Activated naive CD4-positive, alpha-beta T cell (primary cell): ENCODE measurements around the gene RFPL4A.
"Not testable (repeated sequence)": the region's sequence is repeated elsewhere in the genome, so short reads cannot be mapped to it uniquely, and the experiment has no call there.

Experiments used
- DNase-seq, 4 experiments: peaks; one replicate each; lab custom pipeline; 2025; lab: John Stamatoyannopoulos, UW

The RFPL4A gene

DNA sequence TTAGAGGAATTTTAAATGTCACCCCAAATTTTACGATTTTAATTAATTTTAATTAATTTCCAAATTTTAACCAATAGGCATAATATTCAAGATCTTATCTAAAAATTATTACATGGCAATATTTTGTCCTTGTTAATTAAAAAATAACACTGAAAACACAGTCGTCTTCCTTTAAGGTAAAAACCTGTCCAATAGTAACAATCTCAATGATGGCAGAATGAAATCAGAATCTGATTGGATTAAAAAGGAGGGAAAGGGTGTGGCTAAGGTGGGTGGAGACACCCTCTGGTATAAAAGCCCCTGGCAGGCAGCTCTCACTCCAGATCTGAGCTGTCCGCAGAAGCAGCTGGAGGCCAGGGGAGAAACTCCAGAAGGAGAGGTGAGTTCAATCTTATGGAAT is at the start of gene RFPL4A:
Gene RFPL4A, plus strand, starts transcription at position 301 of the 400 bp plus-strand sequence. CDS start 2,704 bp downstream, outside the sequence.
- not testable (repeated sequence) for DNase-seq

DNA sequence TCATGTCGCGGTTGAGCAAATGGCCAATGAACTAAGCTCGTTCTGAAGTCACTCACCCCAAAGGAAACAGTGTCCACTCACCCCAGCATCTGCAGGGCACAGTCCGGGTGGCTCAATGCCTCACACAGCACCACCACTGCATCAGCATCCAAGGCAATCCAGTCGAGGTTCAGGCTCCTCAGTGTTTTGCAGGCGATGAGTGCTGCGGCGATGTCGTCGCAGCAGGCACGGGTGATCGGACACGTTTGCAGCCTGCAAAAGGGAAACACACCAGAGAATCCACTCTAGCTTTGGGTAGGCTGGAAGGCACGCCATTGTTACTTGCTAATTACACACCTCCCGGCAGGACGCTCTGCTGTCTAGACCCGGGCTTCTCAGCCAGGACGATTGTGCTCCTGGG is 47.2 kb upstream of the RFPL4A start:
- DNase-seq: no peak

DNA sequence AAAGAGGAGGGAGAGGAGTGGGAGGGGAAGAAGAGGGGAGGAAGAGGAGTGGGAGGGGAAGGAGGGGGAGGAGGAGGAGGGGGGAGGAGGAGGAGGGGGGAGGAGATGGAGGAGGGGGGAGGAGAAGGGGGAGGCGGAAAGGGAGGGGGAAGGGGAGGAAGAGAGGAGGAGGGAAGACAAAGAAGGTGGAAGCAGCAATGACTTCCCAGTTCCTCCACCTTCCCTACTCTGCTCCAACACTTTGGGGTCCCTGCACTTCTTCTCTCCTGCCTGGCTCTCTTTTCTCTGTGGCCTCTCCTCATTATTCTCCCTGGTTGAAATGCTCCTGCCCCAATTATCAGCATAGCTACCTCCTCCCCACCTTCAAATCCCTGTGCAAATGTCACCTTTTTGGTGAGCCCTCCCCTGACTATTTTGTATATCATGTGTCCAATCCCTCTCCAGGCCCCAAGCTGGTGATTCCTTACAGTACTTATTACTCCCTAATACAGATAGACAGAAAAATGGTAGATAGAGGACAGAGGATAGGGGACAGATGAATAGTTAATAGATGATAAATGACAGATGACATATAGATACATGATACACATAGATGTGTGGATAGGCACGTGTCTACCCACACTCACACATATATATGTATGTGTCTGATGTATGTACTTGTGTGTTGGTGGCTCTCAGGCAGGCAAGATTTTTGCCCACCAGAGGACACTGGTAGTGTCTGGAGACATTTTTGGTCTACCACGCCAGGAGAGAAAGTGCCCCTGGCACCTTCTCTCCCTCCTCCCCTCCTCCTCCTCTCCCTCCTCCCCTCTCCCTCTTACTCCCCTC is 45.9 kb upstream of the RFPL4A start:
- no peak for DNase-seq

DNA sequence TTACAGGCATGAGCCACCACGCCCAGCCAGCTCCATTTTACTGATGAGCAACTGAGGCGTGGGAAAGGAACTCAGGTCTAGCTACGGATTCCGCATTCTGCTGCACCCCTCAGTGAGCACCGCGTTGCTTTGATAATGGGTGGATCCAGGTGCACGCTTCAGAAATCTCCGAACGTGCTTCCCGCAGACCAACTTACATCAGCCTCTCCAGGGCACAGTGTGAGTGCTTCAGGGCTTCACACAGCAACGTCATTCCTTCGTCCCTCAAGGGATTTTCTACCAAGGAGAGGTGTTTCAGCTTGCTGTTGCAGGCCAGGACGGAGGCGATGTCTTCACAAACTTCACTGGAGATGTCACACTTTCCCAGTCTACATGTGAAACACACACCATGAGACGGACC is 42.4 kb upstream of the RFPL4A start:
- no peak for DNase-seq

DNA sequence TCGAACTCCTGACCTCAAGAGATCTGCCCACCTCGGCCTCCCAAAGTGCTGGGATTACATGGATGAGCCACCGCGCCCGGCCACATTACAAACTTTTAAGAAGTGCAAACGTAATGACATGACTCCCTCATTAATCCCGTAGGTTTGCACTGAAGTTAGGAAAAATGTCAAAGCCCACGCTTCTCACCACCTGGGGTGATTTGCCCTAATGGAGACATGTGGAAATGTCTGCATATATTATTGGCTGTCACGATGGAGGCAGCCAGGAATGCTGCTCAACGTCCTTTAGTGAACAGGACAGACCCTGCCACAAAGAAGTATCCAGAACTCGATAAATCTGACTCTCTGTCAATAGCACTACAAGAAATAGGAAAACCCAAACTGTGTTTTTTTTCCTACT is 41.6 kb upstream of the RFPL4A start:
- no peak for DNase-seq

DNA sequence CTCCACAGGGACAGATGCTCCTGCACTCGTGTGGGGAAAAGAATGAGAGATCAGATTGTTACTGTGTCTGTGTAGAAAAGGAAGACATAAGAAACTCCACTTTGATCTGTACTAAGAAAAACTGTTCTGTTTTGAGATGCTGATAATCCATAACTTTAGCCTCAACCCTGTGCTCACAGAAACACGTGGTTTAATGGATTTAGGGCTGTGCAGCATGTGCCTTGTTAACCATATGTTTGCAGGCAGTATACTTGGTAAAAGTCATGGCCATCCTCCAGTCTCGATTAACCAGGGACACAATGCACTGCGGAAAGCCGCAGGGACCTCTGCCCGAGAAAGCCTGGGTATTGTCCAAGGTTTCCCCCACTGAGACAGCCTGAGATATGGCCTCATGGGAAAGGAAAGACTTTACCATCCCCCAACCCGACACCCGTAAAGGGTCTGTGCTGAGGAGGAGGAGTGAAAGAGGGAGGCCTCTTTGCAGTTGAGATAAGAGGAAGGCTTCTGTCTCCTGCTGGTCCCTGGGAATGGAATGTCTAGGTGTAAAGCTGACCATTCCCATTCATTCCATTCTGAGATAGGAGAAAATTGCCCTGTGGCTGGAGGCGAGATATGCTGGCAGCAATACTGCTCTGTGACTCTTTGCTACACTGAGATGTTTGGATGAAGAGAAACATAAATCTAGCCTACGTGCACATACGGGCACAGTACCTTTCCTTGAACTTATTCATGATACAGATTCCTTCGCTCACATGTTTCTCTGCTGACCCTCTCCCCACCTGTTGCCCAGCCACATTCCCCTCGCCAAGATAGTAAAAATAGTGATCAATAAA is 40.8 kb upstream of the RFPL4A start:
- not testable (repeated sequence) for DNase-seq

DNA sequence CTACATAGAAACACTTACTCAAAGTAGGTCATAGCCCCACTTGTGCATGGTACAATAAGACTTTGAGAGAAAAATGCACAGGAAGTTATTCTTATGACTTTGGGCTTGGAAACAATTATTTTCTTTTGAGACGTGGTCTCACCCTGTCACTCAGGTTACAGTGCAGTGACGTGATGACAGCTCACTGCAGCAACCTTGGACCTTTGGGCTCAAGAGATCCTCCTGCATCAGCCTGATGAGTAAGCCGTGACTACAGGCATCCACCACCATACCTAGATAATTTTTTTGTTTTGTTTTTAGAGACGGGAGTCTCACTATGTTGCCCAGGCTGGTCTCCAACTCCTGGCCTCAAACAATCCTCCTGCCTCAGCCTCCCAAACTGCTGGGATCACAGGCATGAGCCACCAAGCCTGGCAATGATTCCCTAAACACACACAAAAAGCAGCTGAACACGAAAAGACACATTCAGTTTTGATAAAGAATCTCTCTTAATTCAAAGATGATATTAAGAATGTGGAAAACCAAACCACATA is 38.6 kb upstream of the RFPL4A start:
- DNase-seq: no peak

DNA sequence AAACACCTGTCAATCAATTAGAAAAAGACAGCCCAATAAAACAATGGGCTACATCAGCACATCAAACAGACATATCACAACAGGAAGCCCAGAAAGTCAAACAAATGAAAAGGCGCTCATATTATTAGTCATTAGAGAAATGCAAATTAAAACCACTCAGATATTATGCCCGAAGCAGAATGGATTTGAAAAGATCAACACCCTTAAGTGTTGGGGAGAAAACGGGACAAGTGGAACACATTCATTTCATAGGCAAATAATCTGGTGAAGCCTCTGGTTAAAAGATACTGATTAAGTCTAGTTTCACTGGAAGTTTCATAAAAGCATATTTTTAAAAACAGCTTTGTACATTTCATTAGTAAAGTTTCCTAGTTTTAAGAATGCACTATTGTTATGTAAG is 38.1 kb upstream of the RFPL4A start:
- no peak for DNase-seq

DNA sequence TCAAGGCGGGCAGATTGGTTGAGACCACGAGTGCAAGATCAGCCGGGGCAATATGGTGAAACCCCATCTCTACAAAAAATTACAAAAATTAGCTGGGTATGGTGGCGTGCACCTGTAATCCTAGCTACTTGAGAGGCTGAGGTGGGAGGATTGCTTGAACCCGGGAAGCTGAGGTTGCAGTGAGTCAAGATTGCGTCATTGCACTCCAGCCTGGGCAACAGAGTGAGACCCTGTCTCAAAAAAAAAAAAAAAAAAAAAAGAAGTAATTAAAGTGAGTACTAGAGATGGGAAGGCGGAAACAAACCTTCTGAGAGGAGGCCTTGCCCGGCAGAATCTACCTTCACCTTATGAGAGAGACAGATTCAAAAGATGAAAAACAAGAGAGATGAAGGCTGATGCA is 35.4 kb upstream of the RFPL4A start:
- DNase-seq: no peak

DNA sequence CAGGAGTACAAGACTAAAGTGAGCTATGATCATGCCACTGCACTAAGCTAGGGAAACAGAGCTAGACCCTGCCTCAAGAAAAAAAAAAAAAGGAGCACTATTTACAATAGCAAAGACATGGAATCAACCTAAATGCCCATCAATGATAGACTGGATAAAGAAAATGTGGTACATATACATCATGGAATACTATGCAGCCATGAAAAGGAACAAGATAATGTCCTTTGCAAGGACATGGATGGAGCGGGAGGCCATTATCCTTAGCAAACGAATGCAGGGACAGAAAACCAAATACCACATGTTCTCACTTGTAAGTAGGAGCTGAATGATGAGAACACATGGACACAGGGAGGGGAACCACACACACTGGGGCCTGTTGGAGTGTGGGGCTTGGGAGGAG is 28.5 kb upstream of the RFPL4A start:
- DNase-seq: not testable (repeated sequence)

DNA sequence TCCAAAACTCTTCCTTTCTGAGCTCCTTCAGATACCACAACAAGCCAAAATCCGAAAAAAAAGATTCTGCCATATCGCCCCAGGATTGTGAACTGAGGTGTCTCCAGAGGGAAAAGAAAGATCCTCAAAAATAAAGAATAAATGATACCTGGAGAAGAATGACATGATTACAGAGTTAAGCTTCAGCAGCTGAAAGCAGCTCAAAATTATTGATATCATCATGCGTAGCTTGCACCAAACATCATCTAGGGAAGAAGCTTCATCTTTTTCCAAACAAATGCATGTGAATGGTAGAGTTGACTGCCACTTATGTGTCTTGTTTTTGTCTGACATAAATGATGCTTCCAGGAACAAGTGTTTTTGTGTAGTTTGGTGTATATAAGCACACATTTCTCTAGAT is 20.6 kb upstream of the RFPL4A start, which contains the start of gene NLRP9:
Gene NLRP9, minus strand, starts transcription at position 101 of the 400 bp plus-strand sequence. Its CDS starts 28 bp downstream, at position 73.
- DNase-seq: no peak

DNA sequence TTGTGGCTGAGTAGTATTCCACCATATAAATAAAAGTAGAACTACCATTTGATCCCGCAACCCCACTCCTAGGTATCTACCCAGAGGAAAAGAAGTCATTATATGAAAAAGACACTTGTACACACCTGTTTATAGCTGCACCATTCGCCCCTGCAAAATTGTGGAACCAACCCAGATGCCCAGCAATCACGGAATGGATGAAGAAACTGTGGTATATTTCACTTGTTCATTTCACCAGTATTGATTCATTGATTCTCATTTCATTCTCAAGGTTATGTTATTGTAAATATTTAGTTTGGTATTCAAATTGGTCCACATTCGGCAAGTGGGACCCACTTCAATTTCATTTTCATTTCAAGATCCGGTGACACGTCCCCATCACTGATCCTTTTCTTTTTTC is 8.2 kb upstream of the RFPL4A start:
- no peak for DNase-seq

DNA sequence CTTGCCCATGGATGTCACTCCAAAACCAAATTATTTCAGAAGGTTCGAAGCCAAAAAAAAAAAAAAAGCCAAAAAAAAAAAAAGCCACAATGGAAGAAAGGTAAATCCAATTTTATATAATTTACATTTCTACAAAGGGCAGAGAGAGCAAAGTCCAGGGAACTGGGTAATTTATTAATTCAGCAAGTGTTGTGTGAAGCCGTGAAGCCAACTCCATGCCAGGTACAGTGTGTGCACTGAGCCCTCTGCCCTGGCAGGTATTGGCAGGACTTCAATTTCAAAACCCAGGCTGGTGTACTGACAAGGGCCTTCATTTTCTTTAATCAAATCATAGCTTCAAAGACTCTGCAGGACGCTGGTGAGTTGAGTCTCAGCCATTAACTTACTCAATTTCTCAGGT is 5.5 kb upstream of the RFPL4A start:
- DNase-seq: no peak

DNA sequence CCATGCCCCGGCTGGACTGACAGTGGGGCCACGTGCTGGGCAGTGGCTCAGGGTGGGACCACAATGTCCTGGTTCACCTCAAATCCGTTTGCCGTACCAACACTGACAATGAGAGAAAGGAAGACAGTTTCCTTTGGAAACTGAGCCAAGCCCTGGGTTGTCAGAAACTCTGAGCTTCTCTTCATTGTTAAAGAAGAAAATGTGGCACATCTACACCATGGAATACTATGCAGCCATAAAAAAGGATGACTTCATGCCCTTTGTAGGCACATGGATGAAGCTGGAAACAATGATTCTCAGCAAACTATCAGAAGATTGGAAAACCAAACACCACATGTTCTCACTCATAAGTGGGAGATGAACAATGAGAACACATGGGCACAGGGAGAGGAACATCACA is 2.1 kb upstream of the RFPL4A start:
- DNase-seq: not testable (repeated sequence)

DNA sequence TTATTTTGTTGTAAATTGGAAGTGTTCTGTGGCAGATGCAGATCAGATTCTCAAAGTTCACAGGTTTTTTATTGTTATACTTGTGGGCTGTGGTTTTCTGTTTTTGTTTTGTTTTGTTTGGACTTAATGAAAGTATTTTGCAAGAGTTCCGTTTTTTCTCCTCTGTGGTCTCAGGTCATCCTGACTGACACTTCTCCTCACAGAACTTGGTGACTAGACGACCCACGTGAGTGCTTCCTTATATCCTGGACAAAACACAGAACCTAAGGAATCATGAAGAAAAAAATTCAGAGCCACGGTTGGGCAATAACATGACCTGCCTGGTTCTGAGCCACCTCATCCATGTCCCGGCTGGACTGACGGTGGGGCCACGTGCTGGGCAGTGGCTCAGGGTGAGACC is 7.6 kb downstream of the RFPL4A start:
- DNase-seq: no peak

DNA sequence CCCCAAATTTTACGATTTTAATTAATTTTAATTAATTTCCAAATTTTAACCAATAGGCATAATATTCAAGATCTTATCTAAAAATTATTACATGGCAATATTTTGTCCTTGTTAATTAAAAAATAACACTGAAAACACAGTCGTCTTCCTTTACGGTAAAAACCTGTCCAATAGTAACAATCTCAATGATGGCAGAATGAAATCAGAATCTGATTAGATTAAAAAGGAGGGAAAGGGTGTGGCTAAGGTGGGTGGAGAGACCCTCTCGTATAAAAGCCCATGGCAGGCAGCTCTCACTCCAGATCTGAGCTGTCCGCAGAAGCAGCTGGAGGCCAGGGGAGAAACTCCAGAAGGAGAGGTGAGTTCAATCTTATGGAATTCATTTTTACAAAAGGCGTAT is 9.9 kb downstream of the RFPL4A start, which contains the start of gene RFPL4AL1:
Gene RFPL4AL1, plus strand, starts transcription at position 301 of the 400 bp plus-strand sequence. CDS start 2,687 bp downstream, outside the sequence.
- not testable (repeated sequence) for DNase-seq

DNA sequence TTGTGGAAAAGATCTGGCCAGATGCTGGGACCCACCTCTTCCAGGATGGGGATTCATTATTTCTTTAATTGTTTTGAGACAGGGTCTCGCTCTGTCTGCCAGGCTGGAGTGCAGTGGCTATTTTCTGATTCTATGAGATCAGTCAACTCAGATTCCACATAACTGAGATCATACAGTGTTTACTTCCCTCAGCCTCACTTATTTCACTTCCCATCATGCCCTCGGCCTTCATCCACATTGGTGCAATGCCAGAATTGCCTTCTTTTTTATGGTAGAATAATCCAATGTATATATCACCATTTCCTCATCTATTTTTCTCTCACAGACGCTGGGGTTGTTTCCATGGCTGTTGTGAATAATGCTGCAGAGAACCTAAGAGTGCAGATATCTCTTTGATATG is 10.7 kb downstream of the RFPL4A start:
- DNase-seq: not testable (repeated sequence)

DNA sequence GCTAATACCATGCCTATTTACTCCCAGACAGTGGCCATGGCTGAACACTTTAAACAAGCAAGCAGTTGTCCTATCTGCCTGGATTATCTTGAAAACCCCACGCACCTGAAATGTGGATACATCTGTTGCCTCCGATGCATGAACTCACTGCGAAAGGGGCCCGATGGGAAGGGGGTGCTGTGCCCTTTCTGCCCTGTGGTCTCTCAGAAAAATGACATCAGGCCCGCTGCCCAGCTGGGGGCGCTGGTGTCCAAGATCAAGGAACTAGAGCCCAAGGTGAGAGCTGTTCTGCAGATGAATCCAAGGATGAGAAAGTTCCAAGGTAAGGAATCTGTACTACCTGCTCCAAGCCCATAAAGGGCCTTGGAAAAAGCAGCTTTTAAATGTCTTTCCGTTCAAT is 18.6 kb downstream of the RFPL4A start:
- no peak for DNase-seq

DNA sequence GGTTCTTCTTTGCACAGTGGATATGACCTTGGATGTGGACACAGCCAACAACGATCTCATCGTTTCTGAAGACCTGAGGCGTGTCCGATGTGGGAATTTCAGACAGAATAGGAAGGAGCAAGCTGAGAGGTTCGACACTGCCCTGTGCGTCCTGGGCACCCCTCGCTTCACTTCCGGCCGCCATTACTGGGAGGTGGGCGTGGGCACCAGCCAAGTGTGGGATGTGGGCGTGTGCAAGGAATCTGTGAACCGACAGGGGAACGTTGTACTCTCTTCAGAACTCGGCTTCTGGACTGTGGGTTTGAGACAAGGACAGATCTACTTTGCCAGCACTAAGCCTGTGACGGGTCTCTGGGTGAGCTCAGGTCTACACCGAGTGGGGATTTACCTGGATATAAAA is 19.4 kb downstream of the RFPL4A start:
- DNase-seq: no peak

DNA sequence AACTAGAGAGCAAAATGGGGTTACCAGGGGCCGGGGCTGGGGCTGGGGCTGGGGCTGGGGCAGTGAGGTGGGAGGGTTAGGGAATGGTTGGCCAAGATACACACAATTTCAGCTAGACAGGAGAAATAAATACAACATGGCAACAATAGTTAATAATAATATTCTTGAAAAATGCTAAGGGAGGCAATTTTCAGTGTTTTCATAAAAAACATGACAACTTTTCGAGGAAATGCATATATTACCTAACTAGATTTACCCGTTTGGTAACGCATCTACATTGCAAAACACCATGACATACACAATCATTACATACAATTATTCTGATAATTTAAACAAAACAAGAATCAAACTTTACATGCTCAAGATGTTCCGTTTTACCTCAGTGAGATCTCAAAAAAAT is 22.2 kb downstream of the RFPL4A start:
- DNase-seq: no peak

DNA sequence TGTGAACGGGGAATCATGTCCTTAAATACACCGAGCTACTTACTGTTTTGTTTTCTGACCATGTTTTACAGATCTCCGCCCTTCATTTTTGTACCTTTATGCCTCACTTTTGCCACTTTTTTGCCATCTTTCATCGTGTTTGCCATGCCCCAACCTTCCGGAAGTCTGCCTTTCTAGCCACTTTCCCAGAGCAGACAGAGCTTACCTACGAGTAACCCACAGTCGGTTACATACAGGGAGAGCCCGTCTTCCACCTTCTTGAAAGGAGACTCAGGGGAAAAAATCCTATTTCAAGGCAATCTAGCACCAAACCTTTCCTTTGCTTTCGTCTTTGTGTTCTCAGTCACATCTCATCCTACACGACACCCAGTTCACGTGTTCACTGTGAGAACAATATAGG is 36.1 kb downstream of the RFPL4A start:
- DNase-seq: no peak

DNA sequence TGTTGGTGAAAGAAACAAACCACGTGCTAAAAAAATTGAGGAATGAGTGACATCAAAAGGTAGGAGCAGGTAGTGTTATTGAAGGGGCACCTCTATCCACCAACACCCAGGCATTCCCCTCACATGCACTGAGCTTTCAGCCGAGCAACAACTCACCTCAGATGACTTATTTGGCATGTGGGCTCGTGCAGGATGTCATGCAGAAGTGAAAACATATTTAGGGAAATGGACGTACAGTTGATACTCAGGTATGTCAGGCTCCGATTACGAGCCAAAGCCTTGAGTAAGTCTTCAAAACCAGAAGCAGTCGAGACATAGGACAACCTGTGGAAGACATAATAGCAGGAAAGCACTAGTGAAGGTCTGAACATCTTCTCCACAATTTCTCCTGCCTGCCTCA is 42.5 kb downstream of the RFPL4A start:
- no peak for DNase-seq

DNA sequence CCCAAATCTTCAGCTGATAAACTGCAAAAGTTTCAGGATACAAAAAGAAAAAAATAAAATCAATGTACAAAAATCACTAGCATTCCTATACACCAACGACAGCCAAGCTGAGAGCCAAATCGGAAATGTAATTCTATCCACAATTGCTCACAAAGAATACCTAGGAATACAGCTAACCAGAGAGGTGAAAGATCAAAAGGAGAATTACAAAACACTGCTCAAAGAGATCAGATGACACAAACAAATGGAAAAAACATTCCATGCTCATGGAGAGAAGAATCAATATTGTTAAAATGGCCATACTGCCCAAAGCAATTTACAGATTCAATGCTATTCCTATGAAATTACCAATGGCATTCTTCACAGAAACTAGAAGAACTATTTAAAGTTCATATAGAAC is 43.4 kb downstream of the RFPL4A start:
- no peak for DNase-seq
